ENCODE measurements around the gene AMN. TPM values are rescaled to one million over a fixed set of nuclear protein-coding genes. Genes with fewer than 3 reads are reported as not detected.
"Not testable (repeated sequence)": the region's sequence is repeated elsewhere in the genome, so short reads cannot be mapped to it uniquely, and the experiment has no call there.

Gene AMN
- total RNA-seq, 2 donors from 2014 or later: 0.68 to 1.6 TPM

- intact Hi-C loops (cut with DNase I): no loop called here
- ATAC-seq: no peak
- no peak for DNase-seq
Observed at GRCh38 chr14:102923925-102924486, 1.5 kb downstream of the AMN start.

GRCh38 chr14:102924632-102925588 lies 2.4 kb downstream of the AMN start:
- DNase-seq: no peak
- intact Hi-C loops (cut with DNase I): no loop called here
- ATAC-seq: no peak

GRCh38 chr14:102925646-102926045 lies 3.2 kb downstream of the AMN start:
- intact Hi-C loops (cut with DNase I): no loop called here
- DNase-seq (no peak), ATAC-seq (no peak)

- no peak for ATAC-seq
- DNase-seq: no peak
- intact Hi-C loops (cut with DNase I): no loop called here
Observed at GRCh38 chr14:102926104-102926503, 3.6 kb downstream of the AMN start.

- DNase-seq; intact Hi-C loops (cut with DNase I); ATAC-seq: not testable (repeated sequence)
Observed at GRCh38 chr14:102926840-102927239, 4.4 kb downstream of the AMN start.

- DNase-seq (no peak), ATAC-seq (no peak)
- intact Hi-C loops (cut with DNase I): no loop called here
Observed at GRCh38 chr14:102927346-102927877, 4.9 kb downstream of the AMN start.

GRCh38 chr14:102927878-102928411 lies 5.5 kb downstream of the AMN start:
- intact Hi-C loops (cut with DNase I): no loop called here
- ATAC-seq (peak; percentile 16 to 41), DNase-seq (no peak)

GRCh38 chr14:102928412-102929240 lies 6.2 kb downstream of the AMN start:
- peak; percentile 68 to 81 for ATAC-seq
- intact Hi-C loops (cut with DNase I): no loop called here

GRCh38 chr14:102929241-102930137 lies 7.0 kb downstream of the AMN start:
- no peak for DNase-seq
- intact Hi-C loops (cut with DNase I): no loop called here
- peak; percentile 3 to 14 for ATAC-seq

More at GRCh38 chr14:102928412-102929240, 6.2 kb downstream of the AMN start:
- peak; percentile 70 for DNase-seq

GRCh38 chr14:102930138-102930752 lies 7.8 kb downstream of the AMN start:
- intact Hi-C loops (cut with DNase I): no loop called here
- ATAC-seq: peak in 1 of 2 donors; percentile 6

GRCh38 chr14:102930753-102931579 lies 8.5 kb downstream of the AMN start:
- intact Hi-C loops (cut with DNase I): no loop called here
- no peak for DNase-seq

More at GRCh38 chr14:102930138-102930752, 7.8 kb downstream of the AMN start:
- no peak for DNase-seq

GRCh38 chr14:102931580-102932285 lies 9.3 kb downstream of the AMN start:
- DNase-seq (no peak), ATAC-seq (no peak)
- intact Hi-C loops (cut with DNase I): no loop called here

More at GRCh38 chr14:102930753-102931579, 8.5 kb downstream of the AMN start:
- no peak for ATAC-seq

GRCh38 chr14:102932484-102933248 lies 10.2 kb downstream of the AMN start:
- ATAC-seq (no peak), DNase-seq (no peak)
- intact Hi-C loops (cut with DNase I): no loop called here

- DNase-seq (no peak), ATAC-seq (no peak)
- intact Hi-C loops (cut with DNase I): no loop called here
Observed at GRCh38 chr14:102933618-102934231, 11.3 kb downstream of the AMN start.

GRCh38 chr14:102935756-102936155 lies 13.3 kb downstream of the AMN start:
- ATAC-seq (no peak), DNase-seq (no peak)
- intact Hi-C loops (cut with DNase I): no loop called here

Data from left cardiac atrium (tissue), 4 donors.